Erythroblast (primary cell): ENCODE measurements around the gene HTD2.

Source experiments
- GATA1 ChIP-seq: IDR thresholded peaks from 2 replicates; pipeline ENCODE4 v1.6.1; 2011; ENCODE audit warnings: low read depth, mild to moderate bottlenecking, control low read depth, low read length, moderate library complexity
- POLR2A ChIP-seq: IDR thresholded peaks from 2 replicates; pipeline ENCODE4 v1.6.1; 2011; ENCODE audit warnings: mild to moderate bottlenecking, low read length

GRCh38 chr3:58323529-58324390, 17.4 kb downstream of the HTD2 start:
- no peak for TF ChIP-seq POLR2A
- TF ChIP-seq GATA1 = no peak
